HG03575 (cell line): Measurements from ENCODE around the gene FGF12.

Source experiments
- ATAC-seq: cut with Tn5 transposase; IDR thresholded peaks from one replicate; pipeline ENCODE4 v1.9.1; 2021; ENCODE audit not compliant: unreplicated experiment, insufficient number of reproducible peaks, low FRiP score; ENCODE audit errors: extremely low read depth

FGF12 gene

GRCh38 chr3:192392986-192393385, 334.4 kb downstream of the FGF12 start:
- ATAC-seq: no peak

- no peak for ATAC-seq
Observed at GRCh38 chr3:192382861-192383260, 344.5 kb downstream of the FGF12 start.

GRCh38 chr3:192373586-192373985, 353.8 kb downstream of the FGF12 start:
- no peak for ATAC-seq

GRCh38 chr3:192373032-192373431, 354.3 kb downstream of the FGF12 start:
- no peak for ATAC-seq

- no peak for ATAC-seq
Observed at GRCh38 chr3:192372616-192373015, 354.7 kb downstream of the FGF12 start.

GRCh38 chr3:192371870-192372400, 355.4 kb downstream of the FGF12 start:
- ATAC-seq: no peak

- no peak for ATAC-seq
Observed at GRCh38 chr3:192367616-192368015, 359.7 kb downstream of the FGF12 start.

- no peak for ATAC-seq
Observed at GRCh38 chr3:192366916-192367315, 360.4 kb downstream of the FGF12 start.

GRCh38 chr3:192365571-192365970, 361.8 kb downstream of the FGF12 start:
- no peak for ATAC-seq

GRCh38 chr3:192364316-192364715, 363.0 kb downstream of the FGF12 start:
- no peak for ATAC-seq

GRCh38 chr3:192354687-192355086, 372.7 kb downstream of the FGF12 start:
- ATAC-seq: no peak

- ATAC-seq: no peak
Observed at GRCh38 chr3:192352142-192352541, 375.2 kb downstream of the FGF12 start.

- ATAC-seq: no peak
Observed at GRCh38 chr3:192351441-192351840, 375.9 kb downstream of the FGF12 start.

- no peak for ATAC-seq
Observed at GRCh38 chr3:192340031-192340430, 387.3 kb downstream of the FGF12 start.

- ATAC-seq: no peak
Observed at GRCh38 chr3:192339214-192339613, 388.1 kb downstream of the FGF12 start.

- no peak for ATAC-seq
Observed at GRCh38 chr3:192336286-192336685, 391.1 kb downstream of the FGF12 start.

- no peak for ATAC-seq
Observed at GRCh38 chr3:192332386-192333291, 394.7 kb downstream of the FGF12 start.

- ATAC-seq: no peak
Observed at GRCh38 chr3:192331749-192332385, 395.5 kb downstream of the FGF12 start.

GRCh38 chr3:192326656-192327055, 400.7 kb downstream of the FGF12 start:
- ATAC-seq: no peak

- ATAC-seq: no peak
Observed at GRCh38 chr3:192317564-192317963, 409.8 kb downstream of the FGF12 start.
